22Rv1 (cell line): ENCODE results near the gene THNSL1.

Experiments used
- ZFX ChIP-seq: fragments of 450-650 bp; IDR thresholded peaks from 2 replicates; pipeline ENCODE4 v1.6.1; 2017; ENCODE audit warnings: antibody characterized with exemption, borderline replicate concordance
- TF ChIP-seq, protein P1 (sequence below): fragments of 450-650 bp; IDR thresholded peaks from 2 replicates; pipeline ENCODE4 v1.5.1; 2017; ENCODE audit warnings: mild to moderate bottlenecking

DNA sequence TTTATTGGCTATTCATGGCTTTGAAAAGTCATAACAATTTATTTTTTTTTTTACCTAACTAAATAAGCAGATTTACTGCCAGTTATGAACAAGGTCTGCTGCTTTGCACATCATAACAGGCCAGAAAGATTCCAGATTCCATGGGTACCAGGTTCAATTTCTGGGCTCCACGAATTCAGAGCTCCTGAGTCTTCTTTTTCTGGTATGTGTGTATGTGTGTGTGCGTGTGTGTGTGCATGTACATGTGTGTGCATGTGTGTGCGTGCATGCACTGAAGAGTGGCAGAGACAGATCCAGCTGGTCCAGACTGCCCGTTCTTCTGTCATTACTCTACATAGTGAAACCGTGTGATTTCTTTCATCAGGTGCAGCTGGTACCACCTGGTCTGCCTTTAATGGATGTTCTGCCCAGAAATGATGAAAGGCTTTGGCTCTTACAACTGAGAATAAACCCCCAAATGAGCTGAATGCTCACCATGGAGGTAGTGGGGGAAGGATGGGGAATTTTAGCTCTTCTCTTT, 49.4 kb upstream of the THNSL1 start:
- TF ChIP-seq, protein P1, sequence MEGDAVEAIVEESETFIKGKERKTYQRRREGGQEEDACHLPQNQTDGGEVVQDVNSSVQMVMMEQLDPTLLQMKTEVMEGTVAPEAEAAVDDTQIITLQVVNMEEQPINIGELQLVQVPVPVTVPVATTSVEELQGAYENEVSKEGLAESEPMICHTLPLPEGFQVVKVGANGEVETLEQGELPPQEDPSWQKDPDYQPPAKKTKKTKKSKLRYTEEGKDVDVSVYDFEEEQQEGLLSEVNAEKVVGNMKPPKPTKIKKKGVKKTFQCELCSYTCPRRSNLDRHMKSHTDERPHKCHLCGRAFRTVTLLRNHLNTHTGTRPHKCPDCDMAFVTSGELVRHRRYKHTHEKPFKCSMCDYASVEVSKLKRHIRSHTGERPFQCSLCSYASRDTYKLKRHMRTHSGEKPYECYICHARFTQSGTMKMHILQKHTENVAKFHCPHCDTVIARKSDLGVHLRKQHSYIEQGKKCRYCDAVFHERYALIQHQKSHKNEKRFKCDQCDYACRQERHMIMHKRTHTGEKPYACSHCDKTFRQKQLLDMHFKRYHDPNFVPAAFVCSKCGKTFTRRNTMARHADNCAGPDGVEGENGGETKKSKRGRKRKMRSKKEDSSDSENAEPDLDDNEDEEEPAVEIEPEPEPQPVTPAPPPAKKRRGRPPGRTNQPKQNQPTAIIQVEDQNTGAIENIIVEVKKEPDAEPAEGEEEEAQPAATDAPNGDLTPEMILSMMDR: no peak
- TF ChIP-seq ZFX: no peak
